ENCODE results near the gene MRPL37. TPM values are rescaled to one million over a fixed set of nuclear protein-coding genes. Genes with fewer than 3 reads are reported as not detected.
"Not testable (repeated sequence)": the region's sequence is repeated elsewhere in the genome, so short reads cannot be mapped to it uniquely, and the experiment has no call there.

MRPL37 gene
- total RNA-seq, 2 donors from 2014 or later = 109 to 158 TPM

- Mint-ChIP-seq H3K4me1 (ENCODE audit: low read depth in 2 of 2) (peaks cover 24 to 33% of the 10 kb centered on the region in 2 donors), H3K36me3 (no peaks in the 10 kb centered on the region), H3K27me3 (no peaks in the 10 kb centered on the region), H3K9me3 (no peaks in the 10 kb centered on the region), H3K4me3 (no peak overlapping the region), H3K27ac (peak overlapping the region; percentile 73 to 90)
- ATAC-seq = no peak
- DNase-seq (ENCODE audit: low spot score) = no peak
These were observed 28.7 kb downstream of the MRPL37 start for GRCh38 chr1:54228638-54229079.

DNA sequence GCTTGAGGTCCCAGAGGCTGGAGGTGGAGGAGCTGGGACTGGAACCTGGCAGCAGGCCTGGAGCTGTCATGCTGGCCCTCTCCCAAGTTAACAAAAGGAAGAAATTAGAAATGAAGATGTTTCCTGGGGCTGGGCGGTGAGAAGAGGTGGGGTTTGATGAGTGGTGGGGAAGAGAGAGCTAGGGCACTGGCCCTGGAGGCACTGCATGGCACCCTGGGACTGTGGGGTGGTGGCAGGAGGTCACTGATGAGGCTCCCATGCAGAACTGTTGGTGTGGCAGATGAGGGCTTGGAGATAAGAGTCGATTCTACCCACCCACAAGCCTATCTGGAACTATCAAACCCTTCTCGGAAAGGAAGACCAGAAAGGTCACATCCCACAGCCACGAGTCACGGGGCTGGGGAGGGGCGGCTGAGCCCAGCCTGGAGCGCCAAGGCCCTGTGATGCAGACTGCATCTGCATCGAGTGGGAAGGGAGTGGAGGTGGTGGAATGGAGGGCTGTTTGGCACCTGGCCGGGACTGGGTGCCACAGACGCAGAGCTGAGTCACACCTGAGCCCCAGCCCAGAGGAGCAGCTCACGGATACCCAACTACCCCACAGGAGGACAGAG is 29.4 kb downstream of the MRPL37 start:
- Mint-ChIP-seq H3K27me3 (no peaks in the 10 kb centered on the region), H3K9me3 (no peaks in the 10 kb centered on the region), H3K27ac (peak overlapping the region; percentile 73 to 90), H3K4me3 (peak overlapping the region; percentile 67), H3K36me3 (no peaks in the 10 kb centered on the region), H3K4me1 (ENCODE audit: low read depth in 2 of 2) (peaks cover 24 to 33% of the 10 kb centered on the region in 2 donors)
- ATAC-seq (peak; percentile 7 to 56), DNase-seq (ENCODE audit: low spot score) (no peak)

DNA sequence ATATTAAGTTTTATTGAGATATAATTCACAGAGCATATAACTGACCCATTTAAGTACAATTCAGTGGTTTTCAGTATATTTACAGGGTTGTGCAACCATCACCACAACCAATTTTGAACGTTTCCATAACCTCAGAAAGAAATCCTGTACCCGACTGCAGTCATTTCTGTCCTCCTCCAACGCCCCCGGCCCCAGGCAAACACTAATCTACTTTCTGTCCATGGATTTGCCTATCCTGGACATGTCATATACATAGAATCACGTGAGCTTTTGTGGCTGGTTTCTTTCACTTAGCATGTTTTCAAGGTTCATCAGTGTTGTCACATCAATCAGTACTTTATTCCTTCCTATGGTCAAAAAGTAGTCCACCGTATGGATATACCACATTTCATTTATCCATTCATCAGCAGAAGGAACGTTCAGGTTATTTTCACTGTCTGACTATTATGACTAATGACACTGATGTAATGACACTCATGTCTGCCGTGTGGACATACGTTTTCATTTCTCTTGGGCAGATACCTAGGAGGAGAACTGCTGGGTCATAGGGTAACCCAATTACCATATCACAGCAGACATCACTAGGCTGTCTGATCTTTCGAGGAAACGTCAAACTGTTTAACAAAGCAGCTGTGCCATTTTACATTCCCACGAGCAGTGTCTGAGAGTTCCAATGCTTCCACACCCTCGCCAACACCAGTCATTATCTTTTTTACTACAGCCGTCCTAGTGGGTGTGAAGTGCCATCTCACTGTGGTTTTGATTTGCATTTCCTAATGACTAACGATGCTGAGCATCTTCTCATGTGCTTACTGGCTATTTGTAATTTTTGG is 30.8 kb downstream of the MRPL37 start:
- no peaks in the 10 kb centered on the region for H3K9me3 Mint-ChIP-seq
- H3K4me1 Mint-ChIP-seq (ENCODE audit: low read depth in 2 of 2) = peaks cover 24 to 33% of the 10 kb centered on the region in 2 donors
- no peaks in the 10 kb centered on the region for H3K36me3 Mint-ChIP-seq
- peak overlapping the region; percentile 66 to 90 for H3K27ac Mint-ChIP-seq
- ATAC-seq = peak; percentile 86 to 89
- DNase-seq (ENCODE audit: low spot score) = peak; percentile 71
- no peaks in the 10 kb centered on the region for H3K27me3 Mint-ChIP-seq
- H3K4me3 Mint-ChIP-seq = peak overlapping the region; percentile 76

GRCh38 chr1:54233196-54233595 is 33.2 kb downstream of the MRPL37 start:
- H3K27ac Mint-ChIP-seq; H3K9me3 Mint-ChIP-seq; H3K36me3 Mint-ChIP-seq; H3K27me3 Mint-ChIP-seq; DNase-seq (ENCODE audit: low spot score); ATAC-seq; H3K4me3 Mint-ChIP-seq: not testable (repeated sequence)
- peaks cover 24 to 32% of the 10 kb centered on the region in 2 donors for H3K4me1 Mint-ChIP-seq (ENCODE audit: low read depth in 2 of 2)

GRCh38 chr1:54234284-54234683 is 34.3 kb downstream of the MRPL37 start:
- no peak for DNase-seq (ENCODE audit: low spot score)
- no peaks in the 10 kb centered on the region for H3K36me3 Mint-ChIP-seq
- no peak overlapping the region for H3K27ac Mint-ChIP-seq
- ATAC-seq = no peak
- H3K27me3 Mint-ChIP-seq = no peaks in the 10 kb centered on the region
- peaks cover 20 to 30% of the 10 kb centered on the region in 2 donors for H3K4me1 Mint-ChIP-seq (ENCODE audit: low read depth in 2 of 2)
- H3K9me3 Mint-ChIP-seq = no peaks in the 10 kb centered on the region
- no peak overlapping the region for H3K4me3 Mint-ChIP-seq

GRCh38 chr1:54237586-54237985 is 37.6 kb downstream of the MRPL37 start:
- ATAC-seq (no peak), DNase-seq (ENCODE audit: low spot score) (no peak)
- Mint-ChIP-seq H3K9me3 (no peaks in the 10 kb centered on the region), H3K27ac (peak overlapping the region in 1 of 2 donors; percentile 57), H3K36me3 (no peaks in the 10 kb centered on the region), H3K27me3 (no peaks in the 10 kb centered on the region), H3K4me1 (ENCODE audit: low read depth in 2 of 2) (peaks cover 0 to 9% of the 10 kb centered on the region in 2 donors), H3K4me3 (no peak overlapping the region)

DNA sequence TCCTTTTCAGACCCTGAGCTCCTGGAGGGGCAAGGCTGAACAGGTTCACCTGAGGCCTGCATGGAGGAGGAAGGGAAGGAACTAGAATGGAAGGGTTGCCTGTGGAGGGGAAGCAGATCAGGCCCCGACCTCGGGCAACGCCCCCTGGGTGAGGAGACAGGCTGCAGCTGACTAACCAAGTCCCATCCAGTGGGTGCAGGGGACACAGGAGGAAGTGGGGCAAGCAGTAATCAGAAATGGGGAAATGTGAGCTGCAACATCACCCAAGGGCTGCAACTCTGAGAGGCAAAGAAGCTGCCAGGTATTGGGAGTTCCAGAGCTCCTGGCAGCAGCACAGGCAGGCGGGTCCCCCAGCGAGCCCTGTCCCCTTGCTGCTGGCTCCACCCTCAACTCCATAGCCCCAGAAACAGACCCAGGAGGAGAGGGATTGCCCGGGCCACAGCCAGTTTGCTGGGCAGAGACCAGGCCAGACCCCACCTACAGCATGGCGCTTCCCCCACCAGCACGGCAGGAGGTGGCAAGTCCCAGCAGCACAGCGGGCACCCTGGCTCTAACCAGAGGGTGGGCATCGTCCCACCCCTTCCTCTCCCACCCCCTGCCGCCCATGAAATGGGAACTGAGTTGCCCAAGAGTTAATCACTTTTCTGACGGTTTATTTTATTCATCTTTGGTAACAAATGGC is 38.5 kb downstream of the MRPL37 start:
- Mint-ChIP-seq H3K9me3 (no peaks in the 10 kb centered on the region), H3K4me3 (no peak overlapping the region), H3K36me3 (no peaks in the 10 kb centered on the region), H3K4me1 (ENCODE audit: low read depth in 2 of 2) (peaks cover 0 to 12% of the 10 kb centered on the region in 2 donors), H3K27ac (no peak overlapping the region), H3K27me3 (no peaks in the 10 kb centered on the region)
- ATAC-seq (no peak), DNase-seq (ENCODE audit: low spot score) (no peak)

DNA sequence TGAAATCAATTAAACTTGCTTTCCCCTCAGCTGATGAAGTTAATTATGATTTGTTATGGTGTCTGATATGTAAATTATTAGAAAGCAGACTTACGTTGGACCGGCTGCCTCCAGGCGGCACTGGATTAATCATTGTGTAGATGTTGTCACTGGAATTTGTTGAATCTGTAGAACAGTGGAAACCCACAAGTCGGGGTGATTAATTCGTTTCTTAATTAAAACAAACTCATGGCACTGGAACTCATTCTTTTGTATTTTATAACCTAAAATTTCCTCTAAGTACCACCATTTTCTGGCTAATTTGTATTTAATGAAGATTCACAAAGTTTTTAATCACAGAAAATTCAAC is 39.0 kb downstream of the MRPL37 start:
- Mint-ChIP-seq H3K36me3 (no peaks in the 10 kb centered on the region), H3K27me3 (no peaks in the 10 kb centered on the region), H3K4me3 (no peak overlapping the region), H3K27ac (no peak overlapping the region), H3K4me1 (ENCODE audit: low read depth in 2 of 2) (peaks cover 0 to 12% of the 10 kb centered on the region in 2 donors), H3K9me3 (no peaks in the 10 kb centered on the region)
- ATAC-seq = no peak
- DNase-seq (ENCODE audit: low spot score) = no peak

DNA sequence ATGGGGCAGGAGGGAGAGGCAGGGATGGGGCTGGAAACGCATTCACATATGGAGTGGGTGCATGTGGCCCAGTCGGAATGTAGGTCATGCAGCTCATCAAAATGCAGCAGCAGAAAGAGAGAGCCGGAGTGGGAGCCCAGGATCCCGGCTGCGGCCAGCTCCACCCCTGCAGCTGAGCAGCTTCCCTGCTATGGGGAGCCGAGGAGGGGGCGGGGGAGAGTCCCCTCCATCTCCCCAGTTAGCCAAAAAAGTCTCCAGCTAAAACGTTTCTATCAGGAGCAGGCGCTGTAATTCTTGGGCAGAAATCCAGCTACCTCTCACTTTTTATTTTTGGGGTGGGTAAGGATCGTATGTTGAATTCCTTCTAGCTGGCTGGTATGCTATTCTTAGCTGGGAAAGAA is 39.7 kb downstream of the MRPL37 start:
- no peak overlapping the region for H3K27ac Mint-ChIP-seq
- H3K4me3 Mint-ChIP-seq = no peak overlapping the region
- ATAC-seq (no peak), DNase-seq (ENCODE audit: low spot score) (no peak)
- no peaks in the 10 kb centered on the region for H3K27me3 Mint-ChIP-seq
- peaks cover 0 to 13% of the 10 kb centered on the region in 2 donors for H3K4me1 Mint-ChIP-seq (ENCODE audit: low read depth in 2 of 2)
- H3K9me3 Mint-ChIP-seq = no peaks in the 10 kb centered on the region
- no peaks in the 10 kb centered on the region for H3K36me3 Mint-ChIP-seq

DNA sequence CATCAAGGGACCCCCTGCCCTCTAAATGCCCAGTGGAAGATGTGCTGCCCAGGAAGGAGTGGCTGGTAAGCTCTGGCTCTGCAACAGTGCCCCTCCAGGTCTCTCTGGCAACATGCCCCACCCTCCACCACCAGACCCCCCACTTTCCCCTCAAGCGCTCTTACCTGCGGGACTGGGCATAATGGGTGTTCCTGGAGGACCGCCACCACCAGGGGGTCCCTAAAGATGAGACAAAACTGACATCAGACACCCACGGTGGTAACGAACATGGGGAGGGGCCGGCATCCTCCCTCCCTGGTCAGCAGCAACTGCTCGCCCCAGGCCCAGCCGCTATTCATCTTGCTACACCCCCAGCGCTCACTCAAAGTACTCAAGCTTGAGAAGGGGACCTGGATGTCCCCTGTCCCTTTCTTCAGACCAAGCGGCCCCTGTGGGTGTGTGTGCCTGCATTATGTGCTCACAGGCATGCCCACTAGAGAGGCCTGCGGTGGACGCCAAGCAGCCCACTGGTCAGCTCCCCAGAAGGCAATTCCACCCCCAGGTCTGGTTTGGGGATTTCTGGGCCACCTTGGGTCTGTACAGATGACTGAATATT is 40.9 kb downstream of the MRPL37 start:
- Mint-ChIP-seq H3K27me3 (no peaks in the 10 kb centered on the region), H3K36me3 (no peaks in the 10 kb centered on the region), H3K4me3 (no peak overlapping the region), H3K9me3 (no peaks in the 10 kb centered on the region), H3K4me1 (ENCODE audit: low read depth in 2 of 2) (peaks cover 0 to 12% of the 10 kb centered on the region in 2 donors), H3K27ac (peak overlapping the region in 1 of 2 donors; percentile 43)
- DNase-seq (ENCODE audit: low spot score) = no peak
- ATAC-seq = no peak

DNA sequence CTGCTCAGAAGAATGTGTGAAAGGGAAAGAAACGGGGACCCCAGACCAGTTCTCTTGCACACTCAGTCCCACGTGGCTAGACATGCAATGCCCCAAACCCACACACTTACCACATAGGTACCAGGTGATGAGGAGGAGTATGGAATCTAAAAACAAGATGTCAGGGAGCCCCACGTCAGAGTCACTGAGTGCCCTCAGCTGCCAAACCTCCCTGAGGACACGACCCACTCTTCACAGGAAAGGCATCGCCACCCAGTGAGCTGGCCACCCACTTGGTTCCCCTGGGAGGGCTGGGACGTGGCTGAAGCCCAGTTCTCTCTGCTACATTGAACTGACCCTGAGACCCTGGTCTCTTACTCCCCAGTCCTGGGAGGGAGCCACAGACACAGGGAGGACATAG is 41.4 kb downstream of the MRPL37 start:
- DNase-seq (ENCODE audit: low spot score) (no peak), ATAC-seq (no peak)
- Mint-ChIP-seq H3K4me3 (no peak overlapping the region), H3K4me1 (ENCODE audit: low read depth in 2 of 2) (peaks cover 0 to 12% of the 10 kb centered on the region in 2 donors), H3K27ac (peak overlapping the region in 1 of 2 donors; percentile 43), H3K36me3 (no peaks in the 10 kb centered on the region), H3K27me3 (no peaks in the 10 kb centered on the region), H3K9me3 (no peaks in the 10 kb centered on the region)

- Mint-ChIP-seq H3K36me3 (no peaks in the 10 kb centered on the region), H3K9me3 (no peaks in the 10 kb centered on the region)
These were observed 43.1 kb downstream of the MRPL37 start for GRCh38 chr1:54243022-54243421.

DNA sequence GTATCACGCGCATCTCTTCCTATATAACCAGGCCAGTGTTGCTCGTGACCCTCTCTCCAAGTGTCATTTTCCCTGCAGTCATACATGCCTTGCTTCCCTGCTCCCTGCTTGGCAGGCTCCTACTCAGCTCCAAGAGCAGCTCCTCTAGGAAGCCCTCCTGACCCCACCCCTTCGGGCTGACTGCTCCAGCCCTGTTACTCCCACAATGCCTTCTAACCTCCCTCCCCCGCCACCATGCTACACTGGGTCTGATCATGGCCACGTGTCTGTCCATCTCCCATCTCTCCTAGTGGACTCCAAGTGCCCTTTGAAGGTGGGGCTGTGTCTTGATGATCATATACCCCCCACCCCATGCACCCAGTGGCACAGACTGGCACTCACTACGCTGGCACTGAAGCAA is 44.7 kb downstream of the MRPL37 start:
- no peak overlapping the region for H3K27ac Mint-ChIP-seq
- no peaks in the 10 kb centered on the region for H3K36me3 Mint-ChIP-seq
- no peak for DNase-seq (ENCODE audit: low spot score)
- peaks cover 0 to 7% of the 10 kb centered on the region in 2 donors for H3K4me1 Mint-ChIP-seq (ENCODE audit: low read depth in 2 of 2)
- H3K4me3 Mint-ChIP-seq = no peak overlapping the region
- H3K27me3 Mint-ChIP-seq = no peaks in the 10 kb centered on the region
- no peak for ATAC-seq
- H3K9me3 Mint-ChIP-seq = no peaks in the 10 kb centered on the region

More at GRCh38 chr1:54243022-54243421, 43.1 kb downstream of the MRPL37 start:
- H3K4me3 Mint-ChIP-seq = no peak overlapping the region
- no peak for DNase-seq (ENCODE audit: low spot score)
- peak overlapping the region in 1 of 2 donors; percentile 39 for H3K27ac Mint-ChIP-seq
- H3K4me1 Mint-ChIP-seq (ENCODE audit: low read depth in 2 of 2) = peaks cover 0 to 10% of the 10 kb centered on the region in 2 donors
- no peak for ATAC-seq
- H3K27me3 Mint-ChIP-seq = no peaks in the 10 kb centered on the region

Data from natural killer cell treated with Interleukin-12 subunit alpha and Interleukin-12 subunit beta and Interleukin-15 and Interleukin-18, amount 100 ng/mL, for 72 hours (primary cell).